Measurements from ENCODE around the gene MAD2L2.

The MAD2L2 gene

GRCh38 chr1:11682287-11682771 lies 1.4 kb upstream of the MAD2L2 start:
- DNase-seq = no peak

GRCh38 chr1:11680270-11681070 lies 478 bp downstream of the MAD2L2 start:
- DNase-seq = no peak

- DNase-seq = no peak
Observed at GRCh38 chr1:11678442-11678841, 2.5 kb downstream of the MAD2L2 start.

- DNase-seq = no peak
Observed at GRCh38 chr1:11676386-11677103, 4.4 kb downstream of the MAD2L2 start.

GRCh38 chr1:11675325-11675724 lies 5.6 kb downstream of the MAD2L2 start:
- no peak for DNase-seq

- no peak for DNase-seq
Observed at GRCh38 chr1:11674488-11674887, 6.5 kb downstream of the MAD2L2 start.

- no peak for DNase-seq
Observed at GRCh38 chr1:11673089-11673769, 7.7 kb downstream of the MAD2L2 start.

- DNase-seq = no peak
Observed at GRCh38 chr1:11671544-11672286, 9.2 kb downstream of the MAD2L2 start.

GRCh38 chr1:11671205-11671543 lies 9.8 kb downstream of the MAD2L2 start:
- DNase-seq = no peak

- no peak for DNase-seq
Observed at GRCh38 chr1:11670747-11671146, 10.2 kb downstream of the MAD2L2 start.

- DNase-seq = no peak
Observed at GRCh38 chr1:11668516-11668915, 12.4 kb downstream of the MAD2L2 start.

- DNase-seq = peak; percentile 64
Observed at GRCh38 chr1:11664336-11665065, 16.4 kb downstream of the MAD2L2 start.

- no peak for DNase-seq
Observed at GRCh38 chr1:11661103-11661502, 19.8 kb downstream of the MAD2L2 start.

- no peak for DNase-seq
Observed at GRCh38 chr1:11659748-11660147, 21.2 kb downstream of the MAD2L2 start.

- DNase-seq = no peak
Observed at GRCh38 chr1:11658542-11658941, 22.4 kb downstream of the MAD2L2 start.

GRCh38 chr1:11657654-11658053 lies 23.3 kb downstream of the MAD2L2 start:
- no peak for DNase-seq

GRCh38 chr1:11654939-11655808 lies 25.8 kb downstream of the MAD2L2 start:
- DNase-seq = no peak

GRCh38 chr1:11654137-11654938 lies 26.6 kb downstream of the MAD2L2 start, which contains the start of the genes FBXO2 and FBXO44:
FBXO2 (minus strand) TSS chr1:11654429; CDS start chr1:11654340, 89 bp downstream.
FBXO44 (plus strand) TSS chr1:11654877; CDS start chr1:11655836, 959 bp downstream.
- peak; percentile 57 for DNase-seq

GRCh38 chr1:11653861-11654136 lies 27.1 kb downstream of the MAD2L2 start:
- DNase-seq = no peak

- DNase-seq = no peak
Observed at GRCh38 chr1:11653101-11653860, 27.7 kb downstream of the MAD2L2 start.

Measured in CD4-positive, alpha-beta T cell treated with Interferon gamma for 1 hour (primary cell).